K562 (cell line): ENCODE results near the gene ATP12A. TPM values are rescaled to one million over a fixed set of nuclear protein-coding genes. Genes with fewer than 3 reads are reported as not detected.

Experiments
- ATAC-seq: fragments of 200-7000 bp; cut with Tn5 transposase; 3 replicates; pipeline ENCODE4 v1.9.1; 2020; ENCODE audit warnings: moderate library complexity
- BruUV-seq: library from RNA; stranded (reverse); fragments of 400-500 nt; replicated peaks from 2 replicates; lab custom pipeline; 2021; lab: Mats Ljungman, UMichigan
- CTCF ChIA-PET: fragments of 300-600 bp; formaldehyde crosslinking; extraction: SDS; loops from one replicate; lab custom pipeline; 2021; ENCODE audit warnings: low intra/inter-chr PET ratio; lab: Yijun Ruan, JAX
- POLR2A ChIA-PET: fragments of 300-600, 350-650 bp; sonication (Branson Sonifier 250); formaldehyde crosslinking; extraction: SDS; loops from one replicate; lab custom pipeline; 2021; ENCODE audit warnings: antibody characterized with exemption, inconsistent platforms; lab: Yijun Ruan, JAX
- DNase-seq, 4 experiments: peaks; one replicate each; pipeline versions ENCODE4 v3.0.0 to v3.0.0-alpha.2; 2011 to 2018; ENCODE audit warnings: low spot score in 3 of 4, mixed read lengths in 3 of 4; ENCODE audit errors: extremely low read depth in 1 of 4
- FAIRE-seq: peaks from 2 replicates; lab custom pipeline; 2011; peaks lifted over from hg19 to GRCh38; lab: Jason Lieb, UNC
- H2AFZ ChIP-seq: 2 replicates; pipeline ENCODE4 v1.6.0; 2011; ENCODE audit warnings: low read depth, low read length, control low read depth, inconsistent platforms
- H3K27ac ChIP-seq: fragments of 200-600 bp; 3 replicates; pipeline ENCODE4 v1.8.0; 2011; ENCODE audit warnings: low read depth, mild to moderate bottlenecking, control low read depth, inconsistent platforms, low read length, moderate library complexity, mixed read lengths; ENCODE audit errors: extremely low read depth
- H3K27me3 ChIP-seq, 2 experiments: fragments of 300-600 bp in 1 of 2; 2 replicates in 1 of 2; 3 replicates in 1 of 2; pipeline versions ENCODE4 v1.6.0 to v1.8.0; 2011; ENCODE audit warnings: inconsistent platforms in 2 of 2, low read length in 2 of 2, mild to moderate bottlenecking in 1 of 2, mixed read lengths in 1 of 2, moderate library complexity in 1 of 2; ENCODE audit not compliant: control insufficient read depth in 2 of 2, insufficient read depth in 2 of 2
- H3K36me3 ChIP-seq: fragments of 300-600 bp; 3 replicates; pipeline ENCODE4 v1.8.0; 2011; ENCODE audit warnings: mild to moderate bottlenecking, low read length, inconsistent platforms; ENCODE audit not compliant: control insufficient read depth, insufficient read depth
- H3K4me1 ChIP-seq, 2 experiments: fragments of 200-600 bp in 1 of 2; replicated peaks in 1 of 2; 2 replicates in 1 of 2; 3 replicates in 1 of 2; pipeline versions ENCODE4 v1.5.1 to v1.8.0; 2011; ENCODE audit warnings: inconsistent platforms in 2 of 2, low read length in 2 of 2, mild to moderate bottlenecking in 1 of 2, mixed read lengths in 1 of 2, moderate library complexity in 1 of 2; ENCODE audit not compliant: control insufficient read depth in 2 of 2, insufficient read depth in 2 of 2
- H3K4me2 ChIP-seq: 2 replicates; pipeline ENCODE4 v1.6.1; 2011; ENCODE audit warnings: low read length, control low read depth, inconsistent platforms, mixed read lengths; ENCODE audit not compliant: insufficient read depth
- H3K4me3 ChIP-seq: fragments of 200-600 bp; sonication (generic), shearing (Covaris generic); 2 replicates; pipeline ENCODE4 v1.5.1; 2016; ENCODE audit warnings: control low read depth, inconsistent platforms
- H3K79me2 ChIP-seq: fragments of 200-600 bp; 3 replicates; pipeline ENCODE4 v1.8.0; 2011; ENCODE audit warnings: low read length, inconsistent platforms; ENCODE audit not compliant: control insufficient read depth, insufficient read depth
- H3K9ac ChIP-seq, 2 experiments: 2 replicates each; pipeline versions ENCODE4 v1.6.0 to v1.6.1; 2011; ENCODE audit warnings: low read depth in 2 of 2, low read length in 2 of 2, control low read depth in 1 of 2, inconsistent platforms in 1 of 2, mild to moderate bottlenecking in 1 of 2, mixed read lengths in 1 of 2; ENCODE audit not compliant: insufficient read depth in 1 of 2
- H3K9me1 ChIP-seq: one replicate; pipeline ENCODE4 v1.6.0; 2011; ENCODE audit warnings: inconsistent platforms, mild to moderate bottlenecking, low read length, moderate library complexity; ENCODE audit not compliant: control insufficient read depth, insufficient read depth
- H3K9me3 ChIP-seq: replicated peaks from 2 replicates; pipeline ENCODE4 v1.5.1; 2011; ENCODE audit warnings: low read depth, low read length, inconsistent platforms; ENCODE audit not compliant: control insufficient read depth, insufficient read depth
- H4K20me1 ChIP-seq: replicated peaks from 2 replicates; pipeline ENCODE4 v1.6.1; 2011; ENCODE audit warnings: low read length, inconsistent platforms, mixed read lengths; ENCODE audit not compliant: control insufficient read depth, insufficient read depth
- BHLHE40 ChIP-seq: IDR thresholded peaks from 2 replicates; pipeline ENCODE4 v1.6.1; 2011; ENCODE audit warnings: low read length, improper control_type of control experiment
- CBX2 ChIP-seq: fragments of 200-600 bp; sonication (generic); IDR thresholded peaks from one replicate; pipeline ENCODE4 v1.6.1; 2012; ENCODE audit warnings: mild to moderate bottlenecking, low read length, inconsistent platforms; ENCODE audit not compliant: insufficient read depth, poor library complexity, severe bottlenecking
- CHD4 ChIP-seq: fragments of 200-600 bp; sonication (generic); IDR thresholded peaks from 3 replicates; pipeline ENCODE4 v1.6.1; 2012; ENCODE audit warnings: low read depth, mild to moderate bottlenecking, mixed read lengths, low read length, inconsistent platforms; ENCODE audit not compliant: insufficient read depth, insufficient replicate concordance, poor library complexity, severe bottlenecking
- CREB1 ChIP-seq, 2 experiments: sonication (generic) in 1 of 2; formaldehyde crosslinking in 1 of 2; IDR thresholded peaks; 2 replicates each; pipeline versions ENCODE4 v1.6.1 to v1.8.0; 2012 to 2022; ENCODE audit warnings: inconsistent platforms in 1 of 2, mild to moderate bottlenecking in 1 of 2, missing genetic modification reagents in 1 of 2, moderate library complexity in 1 of 2
- CSDE1 ChIP-seq, 2 experiments: fragments of 450-650 bp; IDR thresholded peaks; 2 replicates each; pipeline ENCODE4 v1.6.1; 2016; ENCODE audit warnings: mild to moderate bottlenecking in 1 of 2
- E2F5 ChIP-seq: sonication (generic); formaldehyde crosslinking; IDR thresholded peaks from 2 replicates; pipeline ENCODE4 v1.8.0; 2022; ENCODE audit warnings: mild to moderate bottlenecking, missing genetic modification reagents
- FOXA1 ChIP-seq: fragments of 450-650 bp; IDR thresholded peaks from 2 replicates; pipeline ENCODE4 v1.6.1; 2016; ENCODE audit warnings: mild to moderate bottlenecking, borderline replicate concordance
- HCFC1 ChIP-seq: IDR thresholded peaks from 2 replicates; pipeline ENCODE4 v1.6.1; 2012; ENCODE audit warnings: low read depth, low read length, improper control_type of control experiment
- HDAC8 ChIP-seq: fragments of 450-650 bp; IDR thresholded peaks from 2 replicates; pipeline ENCODE4 v1.6.1; 2016; ENCODE audit warnings: mild to moderate bottlenecking, missing genetic modification characterization, moderate library complexity, missing compliant biosample characterization
- JUNB ChIP-seq: fragments of 450-650 bp; formaldehyde crosslinking; conservative IDR thresholded peaks from 2 replicates; pipeline ENCODE4 v1.4.0; 2020; ENCODE audit warnings: mild to moderate bottlenecking
- MTA1 ChIP-seq: fragments of 450-650 bp; IDR thresholded peaks from 2 replicates; pipeline ENCODE4 v1.6.1; 2017; ENCODE audit warnings: borderline replicate concordance
- NBN ChIP-seq: fragments of 450-650 bp; IDR thresholded peaks from 2 replicates; pipeline ENCODE4 v1.6.1; 2016; ENCODE audit warnings: low read depth, mild to moderate bottlenecking
- PHF20 ChIP-seq: fragments of 450-650 bp; IDR thresholded peaks from 2 replicates; pipeline ENCODE4 v1.6.1; 2018; ENCODE audit not compliant: partially characterized antibody
- RBM25 ChIP-seq: fragments of 200-400 bp; formaldehyde crosslinking; IDR thresholded peaks from 2 replicates; pipeline ENCODE4 v1.6.1; 2018; ENCODE audit warnings: low read length, low read depth, moderate library complexity; ENCODE audit not compliant: severe bottlenecking
- SP1 ChIP-seq: sonication (generic); formaldehyde crosslinking; IDR thresholded peaks from 2 replicates; pipeline ENCODE4 v1.8.1; 2022; ENCODE audit warnings: mild to moderate bottlenecking, missing genetic modification reagents
- SRSF3 ChIP-seq: fragments of 200-400 bp; formaldehyde crosslinking; IDR thresholded peaks from 2 replicates; pipeline ENCODE4 v1.6.1; 2016; ENCODE audit warnings: mild to moderate bottlenecking, low read length, moderate library complexity; ENCODE audit not compliant: insufficient read depth
- ZBTB1 ChIP-seq: sonication (generic); formaldehyde crosslinking; IDR thresholded peaks from 2 replicates; pipeline ENCODE4 v1.8.1; 2023; ENCODE audit warnings: missing genetic modification reagents, low read depth, mild to moderate bottlenecking, borderline replicate concordance
- WGBS: fragments of 100-300 bp; shearing (Covaris generic); methylation state at CpG from one replicate; pipeline ENCODE4 v1.1.6; 2016; ENCODE audit warnings: low coverage, mixed read lengths; ENCODE audit not compliant: insufficient coverage; ENCODE audit errors: missing lambda C conversion rate; 5-methylcytosine and 5-hydroxymethylcytosine counted together
- in situ Hi-C: fragments of 300-500 bp; cut with MboI; formaldehyde crosslinking; loops from 4 replicates; pipeline ENCODE4 v1.15.0; 2018; ENCODE audit warnings: inconsistent platforms, mixed read lengths
- intact Hi-C: fragments of 100-400 bp; cut with micrococcal nuclease; formaldehyde crosslinking; loops from 2 replicates; pipeline ENCODE4 v1.14.2; 2022
- polyA plus RNA-seq, 8 experiments: library from polyadenylated mRNA; depleted of rRNA in 4 of 8; stranded (reverse) in 5 of 8; unstranded in 3 of 8; fragments of >200 nt; fragmentation: Nextera tagmentation in 2 of 8; fragmentation: Illumina TruSeq in 1 of 8; extraction: Ambion mirVana in 2 of 8; extraction: Trizol in 1 of 8; gene quantifications; 2 replicates each; pipeline versions ENCODE4 v1.2.1 to v1.2.3, GENCODE V29; 2011 to 2014; ENCODE audit warnings: inconsistent platforms in 1 of 8, missing spikeins in 1 of 8
- total RNA-seq, 7 experiments: library from RNA; depleted of rRNA in 6 of 7; stranded (reverse); fragments of >200 nt in 6 of 7; fragmentation: Illumina TruSeq in 2 of 7; extraction: Trizol in 2 of 7; gene quantifications; 2 replicates each; pipeline versions ENCODE4 v1.2.1 to v1.2.3, GENCODE V29; 2011 to 2021; ENCODE audit warnings: low replicate concordance in 1 of 7
- TF ChIP-seq, protein P1 (sequence below): fragments of 200-800 bp; sonication (Bioruptor generic); IDR thresholded peaks from 2 replicates; pipeline ENCODE4 v1.6.1; 2017; ENCODE audit warnings: missing genetic modification characterization, missing compliant biosample characterization

The ATP12A gene
- total and polyA plus RNA-seq, 9 of the 15 experiments (the other 6 are each of a cell fraction or from before 2014, with no cell fraction given), result not detected

DNA sequence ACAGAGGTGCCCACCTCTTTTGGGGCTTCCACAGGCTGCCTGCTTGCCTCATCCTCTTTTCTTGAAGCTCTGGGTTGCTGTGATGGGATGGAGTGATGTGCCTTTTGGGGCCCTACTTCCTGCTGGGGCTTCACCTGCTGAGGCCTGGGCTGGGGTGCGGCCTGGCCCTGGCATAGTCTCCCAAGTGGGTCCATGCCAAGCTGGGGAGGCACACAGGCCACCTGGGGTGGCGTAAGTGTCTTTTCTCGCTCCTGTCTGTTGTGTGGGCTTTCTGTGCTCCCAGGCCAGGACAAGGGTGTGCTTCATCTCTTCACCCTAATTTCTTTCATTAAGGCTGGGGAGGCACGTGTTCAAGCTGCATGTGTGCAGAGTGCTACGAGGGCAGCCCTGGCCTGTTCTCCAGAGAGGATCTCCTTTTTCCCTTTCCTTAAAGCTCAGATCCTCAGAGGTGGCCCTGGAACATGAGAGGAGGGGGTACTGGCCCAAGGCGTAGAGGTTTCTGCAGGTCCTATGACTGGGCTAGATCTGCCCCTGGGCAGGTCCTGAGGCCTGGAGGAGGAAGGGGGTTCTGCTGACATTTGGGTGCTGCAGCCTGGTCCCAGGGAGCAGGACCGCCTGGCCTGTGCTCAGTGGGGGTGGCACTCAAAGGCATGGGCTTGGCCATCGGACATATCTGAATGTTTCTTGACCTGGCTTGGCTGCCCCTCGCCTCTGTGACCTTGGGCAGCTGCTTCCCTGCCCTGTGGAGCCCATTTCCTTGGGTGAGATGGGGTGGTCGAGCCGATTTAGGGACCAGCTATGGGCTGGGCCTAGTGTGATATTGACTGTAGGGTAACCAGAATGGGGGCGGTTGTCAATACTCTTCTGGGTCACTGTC lies 60.0 kb downstream of the ATP12A start:
- Histone ChIP-seq H3K4me1 (peaks cover 0 to 8% of the 10 kb centered on the region in 2 experiments; a peak in 2 of 5 replicates), H3K9me1 (no peaks in the 10 kb centered on the region), H3K9ac (no peak overlapping the region), H3K9me3 (no peaks in the 10 kb centered on the region), H3K36me3 (no peaks in the 10 kb centered on the region), H3K4me2 (no peak overlapping the region), H3K79me2 (no peaks in the 10 kb centered on the region), H3K27ac (no peak overlapping the region), H2AFZ (no peak overlapping the region), H3K27me3 (no peaks in the 10 kb centered on the region), H3K4me3 (no peak overlapping the region), H4K20me1 (no peaks in the 10 kb centered on the region)
- TF ChIP-seq, protein P1, sequence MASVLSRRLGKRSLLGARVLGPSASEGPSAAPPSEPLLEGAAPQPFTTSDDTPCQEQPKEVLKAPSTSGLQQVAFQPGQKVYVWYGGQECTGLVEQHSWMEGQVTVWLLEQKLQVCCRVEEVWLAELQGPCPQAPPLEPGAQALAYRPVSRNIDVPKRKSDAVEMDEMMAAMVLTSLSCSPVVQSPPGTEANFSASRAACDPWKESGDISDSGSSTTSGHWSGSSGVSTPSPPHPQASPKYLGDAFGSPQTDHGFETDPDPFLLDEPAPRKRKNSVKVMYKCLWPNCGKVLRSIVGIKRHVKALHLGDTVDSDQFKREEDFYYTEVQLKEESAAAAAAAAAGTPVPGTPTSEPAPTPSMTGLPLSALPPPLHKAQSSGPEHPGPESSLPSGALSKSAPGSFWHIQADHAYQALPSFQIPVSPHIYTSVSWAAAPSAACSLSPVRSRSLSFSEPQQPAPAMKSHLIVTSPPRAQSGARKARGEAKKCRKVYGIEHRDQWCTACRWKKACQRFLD, result no peak
- TF ChIP-seq FOXA1, result no peak
- no peak for TF ChIP-seq CREB1 (IDR thresholded peaks at IDR 0.05)
- no peak for TF ChIP-seq CREB1 (CRISPR knock-in tag; IDR thresholded peaks at IDR 0.05)
- no peak for TF ChIP-seq HDAC8 (tag)
- no peak for TF ChIP-seq HCFC1
- no peak for TF ChIP-seq NBN
- no peak for TF ChIP-seq MTA1
- TF ChIP-seq SP1 (CRISPR knock-in tag), result no peak
- TF ChIP-seq SRSF3, result no peak
- no peak for TF ChIP-seq ZBTB1 (CRISPR knock-in tag)
- TF ChIP-seq BHLHE40, result no peak
- TF ChIP-seq RBM25, result no peak
- no peak for TF ChIP-seq PHF20
- no peak for TF ChIP-seq CSDE1 (IDR thresholded peaks at IDR 0.05)
- no peak for TF ChIP-seq E2F5 (CRISPR knock-in tag)
- no peak for TF ChIP-seq CBX2
- no peak for TF ChIP-seq JUNB
- no peak for TF ChIP-seq CHD4
- 18% methylated on average over 11 of the region's 12 CpGs for WGBS
- no peak for DNase-seq
- in situ Hi-C loops, result loop anchor here (25.0 kb wide), 1 partner anchor 247 kb away; no protein-coding TSS in a partner anchor
- BruUV-seq, result no TSS peak
- POLR2A ChIA-PET, result interaction anchor here (0.7 kb wide), 1 partner anchor 610 kb away, joined by 3 read pairs; no protein-coding TSS in a partner anchor
- intact Hi-C loops, result no loop called here
- FAIRE-seq, result no peak
- no peak for ATAC-seq
- CTCF ChIA-PET, result no interaction called here
